Measurements from ENCODE around the gene SEMA3C. TPM values are rescaled to one million over a fixed set of nuclear protein-coding genes. Genes with fewer than 3 reads are reported as not detected.
A peak's percentile ranks its signal among the peaks of the same experiment; 100 is the strongest.

The SEMA3C gene
- total RNA-seq, 4 donors from 2014 or later, result 34.8 to 371 (median 116) TPM

GRCh38 chr7:80774843-80775242 is 144.0 kb downstream of the SEMA3C start:
- intact Hi-C loops (cut with DNase I; ENCODE audit: low total_unique reads), result no loop called here
- no peak overlapping the region for H3K4me3 ChIP-seq

GRCh38 chr7:80773787-80774508 is 144.9 kb downstream of the SEMA3C start:
- no peaks in the 10 kb centered on the region for H3K27me3 ChIP-seq
- intact Hi-C loops (cut with DNase I; ENCODE audit: low total_unique reads), result no loop called here
- TF ChIP-seq CTCF (IDR thresholded peaks at IDR 0.05) (no peak), POLR2A (IDR thresholded peaks at IDR 0.05) (no peak)
- no peak for DNase-seq
- no peaks in the 10 kb centered on the region for H3K9me3 ChIP-seq
- no peak overlapping the region for H3K4me3 ChIP-seq
- no peaks in the 10 kb centered on the region for H3K36me3 ChIP-seq
- H3K27ac ChIP-seq, result peak overlapping the region; percentile 41 to 58
- peaks cover 0 to 16% of the 10 kb centered on the region in 2 donors for H3K4me1 ChIP-seq

More at GRCh38 chr7:80774843-80775242, 144.0 kb downstream of the SEMA3C start:
- H3K4me1 ChIP-seq, result peaks cover 0 to 16% of the 10 kb centered on the region in 2 donors
- peak overlapping the region; percentile 10 to 41 for H3K27ac ChIP-seq
- no peaks in the 10 kb centered on the region for H3K27me3 ChIP-seq
- TF ChIP-seq CTCF (IDR thresholded peaks at IDR 0.05) (no peak), POLR2A (IDR thresholded peaks at IDR 0.05) (no peak)
- H3K36me3 ChIP-seq, result no peaks in the 10 kb centered on the region
- DNase-seq, result no peak
- no peaks in the 10 kb centered on the region for H3K9me3 ChIP-seq

GRCh38 chr7:80772347-80772993 is 146.4 kb downstream of the SEMA3C start:
- Histone ChIP-seq H3K4me3 (no peak overlapping the region), H3K27me3 (no peaks in the 10 kb centered on the region), H3K27ac (peak overlapping the region; percentile 58 to 70), H3K4me1 (peaks cover under 1 to 12% of the 10 kb centered on the region in 2 donors), H3K36me3 (no peaks in the 10 kb centered on the region), H3K9me3 (no peaks in the 10 kb centered on the region)
- DNase-seq, result no peak
- intact Hi-C loops (cut with DNase I; ENCODE audit: low total_unique reads), result no loop called here
- TF ChIP-seq POLR2A (IDR thresholded peaks at IDR 0.05), result no peak
- TF ChIP-seq CTCF (IDR thresholded peaks at IDR 0.05), result no peak

- no peak for TF ChIP-seq POLR2A (IDR thresholded peaks at IDR 0.05)
- no peak for TF ChIP-seq CTCF (IDR thresholded peaks at IDR 0.05)
- no peaks in the 10 kb centered on the region for H3K27me3 ChIP-seq
- intact Hi-C loops (cut with DNase I; ENCODE audit: low total_unique reads), result no loop called here
- peaks cover 10 to 12% of the 10 kb centered on the region in 2 donors for H3K4me1 ChIP-seq
- DNase-seq, result no peak
- H3K9me3 ChIP-seq, result no peaks in the 10 kb centered on the region
- H3K27ac ChIP-seq, result peak overlapping the region in 1 of 2 donors; percentile 70
- no peak overlapping the region for H3K4me3 ChIP-seq
- H3K36me3 ChIP-seq, result no peaks in the 10 kb centered on the region
These were observed 147.3 kb downstream of the SEMA3C start for GRCh38 chr7:80771523-80771922.

- Histone ChIP-seq H3K27me3 (no peaks in the 10 kb centered on the region), H3K9me3 (no peaks in the 10 kb centered on the region), H3K36me3 (no peaks in the 10 kb centered on the region), H3K4me3 (no peak overlapping the region), H3K27ac (peak overlapping the region; percentile 30 to 70), H3K4me1 (peaks cover 11 to 12% of the 10 kb centered on the region in 2 donors)
- intact Hi-C loops (cut with DNase I; ENCODE audit: low total_unique reads), result no loop called here
- DNase-seq, result no peak
- TF ChIP-seq CTCF (IDR thresholded peaks at IDR 0.05) (no peak), POLR2A (IDR thresholded peaks at IDR 0.05) (no peak)
These were observed 148.2 kb downstream of the SEMA3C start for GRCh38 chr7:80770675-80771081.
